Cardiac fibroblast (primary cell): ENCODE measurements around the gene PCDH9.
A peak's percentile ranks its signal among the peaks of the same experiment; 100 is the strongest.

Source experiments
- DNase-seq, 2 donors: peaks; one replicate each; pipeline versions ENCODE4 v3.0.0 to v3.0.0-alpha.2; 2010; ENCODE audit warnings: low read depth in 2 of 2
- H3K4me3 ChIP-seq, 2 donors: replicated peaks in 1 of 2; 1 replicate in 1 of 2; 2 replicates in 1 of 2; pipeline ENCODE4 v1.5.1; 2011; ENCODE audit warnings: low read depth in 2 of 2, low read length in 2 of 2, mild to moderate bottlenecking in 2 of 2, moderate library complexity in 1 of 2
- TF ChIP-seq, protein P1 (sequence below): IDR thresholded peaks from one replicate; pipeline ENCODE4 v1.5.1; 2011; ENCODE audit warnings: low read depth, mild to moderate bottlenecking, low read length, inconsistent platforms

PCDH9 gene

DNA sequence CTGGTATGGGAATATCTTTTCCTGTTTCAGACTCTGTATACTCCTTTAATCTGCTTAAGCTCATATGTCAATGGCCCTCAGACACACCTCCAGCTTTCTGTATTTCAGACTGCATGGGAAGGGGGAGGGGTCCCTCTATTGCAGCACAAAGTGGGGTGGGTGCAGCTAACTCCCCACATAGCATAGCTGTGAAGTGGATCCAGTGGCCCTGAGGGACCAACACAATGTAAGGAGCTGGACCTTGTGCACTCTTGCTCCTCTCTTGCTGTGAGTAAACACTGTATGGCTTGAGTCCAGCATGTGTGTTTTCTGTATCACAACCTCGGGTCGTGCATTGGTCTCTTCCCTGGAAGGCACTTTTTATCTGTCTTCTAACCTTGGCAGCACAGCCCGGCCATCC lies 669.9 kb downstream of the PCDH9 start:
- DNase-seq: peak in 1 of 2 donors; percentile 25
- TF ChIP-seq, protein P1, sequence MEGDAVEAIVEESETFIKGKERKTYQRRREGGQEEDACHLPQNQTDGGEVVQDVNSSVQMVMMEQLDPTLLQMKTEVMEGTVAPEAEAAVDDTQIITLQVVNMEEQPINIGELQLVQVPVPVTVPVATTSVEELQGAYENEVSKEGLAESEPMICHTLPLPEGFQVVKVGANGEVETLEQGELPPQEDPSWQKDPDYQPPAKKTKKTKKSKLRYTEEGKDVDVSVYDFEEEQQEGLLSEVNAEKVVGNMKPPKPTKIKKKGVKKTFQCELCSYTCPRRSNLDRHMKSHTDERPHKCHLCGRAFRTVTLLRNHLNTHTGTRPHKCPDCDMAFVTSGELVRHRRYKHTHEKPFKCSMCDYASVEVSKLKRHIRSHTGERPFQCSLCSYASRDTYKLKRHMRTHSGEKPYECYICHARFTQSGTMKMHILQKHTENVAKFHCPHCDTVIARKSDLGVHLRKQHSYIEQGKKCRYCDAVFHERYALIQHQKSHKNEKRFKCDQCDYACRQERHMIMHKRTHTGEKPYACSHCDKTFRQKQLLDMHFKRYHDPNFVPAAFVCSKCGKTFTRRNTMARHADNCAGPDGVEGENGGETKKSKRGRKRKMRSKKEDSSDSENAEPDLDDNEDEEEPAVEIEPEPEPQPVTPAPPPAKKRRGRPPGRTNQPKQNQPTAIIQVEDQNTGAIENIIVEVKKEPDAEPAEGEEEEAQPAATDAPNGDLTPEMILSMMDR: no peak
- H3K4me3 ChIP-seq: no peak overlapping the region

DNA sequence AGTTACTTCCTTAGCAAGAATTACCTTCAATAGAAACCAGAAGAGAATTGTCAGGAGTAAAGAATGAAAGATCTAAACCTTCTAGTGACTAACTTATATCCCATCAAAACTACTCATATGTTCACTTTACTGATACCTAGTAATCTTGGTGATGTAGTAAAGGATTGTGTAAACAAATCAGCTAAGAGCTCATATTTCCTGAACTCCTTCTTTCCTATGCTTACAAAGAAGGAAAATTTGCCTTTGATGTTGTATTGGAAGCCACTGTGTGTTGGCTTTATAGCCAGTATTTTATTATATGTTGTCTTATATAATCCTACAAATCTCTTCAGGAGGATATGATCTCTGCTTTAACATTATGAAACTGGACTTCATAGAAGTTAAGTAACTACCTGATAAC lies 671.0 kb downstream of the PCDH9 start:
- DNase-seq: no peak
- TF ChIP-seq, protein P1: no peak
- H3K4me3 ChIP-seq: no peak overlapping the region

DNA sequence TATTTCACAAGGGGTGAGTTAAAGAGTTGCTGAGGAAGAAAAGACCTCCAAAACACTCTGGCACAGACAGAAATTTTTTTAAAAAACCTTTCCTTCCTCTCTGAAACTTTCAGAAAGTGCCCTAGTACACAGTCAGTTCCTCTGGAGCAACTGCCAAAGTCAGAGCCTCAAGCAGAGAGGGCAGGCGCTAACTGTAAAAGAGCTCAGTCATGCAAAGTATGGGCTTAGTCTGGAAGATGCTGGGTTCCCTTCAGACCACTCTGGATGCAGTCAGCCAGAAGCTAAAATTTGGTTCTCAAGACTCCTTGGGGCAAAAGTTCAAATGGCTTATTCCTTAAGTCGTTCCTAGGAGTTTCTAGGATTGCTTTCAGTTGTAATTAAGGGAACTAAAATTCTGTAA lies 671.6 kb downstream of the PCDH9 start:
- peak; percentile 30 to 49 for DNase-seq
- no peak overlapping the region for H3K4me3 ChIP-seq
- TF ChIP-seq, protein P1: no peak

DNA sequence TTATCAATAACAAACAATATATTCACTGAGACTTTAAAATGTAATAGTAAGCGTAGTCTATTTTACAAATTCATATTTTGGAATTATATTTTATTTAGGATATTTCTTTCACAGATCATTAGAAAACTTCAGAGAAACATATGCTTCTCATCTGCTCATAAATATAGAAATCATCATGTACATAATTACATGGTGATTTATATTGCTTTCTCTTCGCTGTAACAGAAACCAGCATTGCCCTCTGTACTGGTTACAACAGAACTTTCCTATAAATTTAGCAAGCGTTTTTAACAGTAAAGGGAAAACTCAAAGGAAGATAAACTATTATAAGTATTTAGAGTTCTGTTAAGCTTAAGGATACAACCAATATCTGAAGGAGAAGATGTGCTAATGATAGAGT lies 672.8 kb downstream of the PCDH9 start:
- H3K4me3 ChIP-seq: no peak overlapping the region
- no peak for DNase-seq
- TF ChIP-seq, protein P1: no peak

DNA sequence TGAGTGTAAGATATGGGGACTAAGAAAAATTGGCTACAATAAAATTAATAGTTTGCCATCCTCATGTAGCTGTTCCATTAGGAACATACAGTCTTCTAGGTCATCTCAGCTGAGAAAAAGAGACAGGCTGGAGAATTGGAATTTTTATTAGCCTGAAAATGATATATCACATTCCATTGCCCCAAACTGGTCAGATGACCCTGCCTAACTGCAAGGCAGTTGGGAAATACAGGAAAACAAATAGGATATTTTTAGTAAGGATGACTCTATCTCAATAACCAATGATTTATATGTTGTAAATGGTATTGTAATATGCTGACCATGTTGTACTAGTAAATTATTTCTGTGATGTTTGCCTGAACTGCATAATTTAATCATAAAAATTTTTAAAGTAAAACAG lies 673.8 kb downstream of the PCDH9 start:
- TF ChIP-seq, protein P1: no peak
- no peak overlapping the region for H3K4me3 ChIP-seq
- DNase-seq: peak; percentile 37 to 50

DNA sequence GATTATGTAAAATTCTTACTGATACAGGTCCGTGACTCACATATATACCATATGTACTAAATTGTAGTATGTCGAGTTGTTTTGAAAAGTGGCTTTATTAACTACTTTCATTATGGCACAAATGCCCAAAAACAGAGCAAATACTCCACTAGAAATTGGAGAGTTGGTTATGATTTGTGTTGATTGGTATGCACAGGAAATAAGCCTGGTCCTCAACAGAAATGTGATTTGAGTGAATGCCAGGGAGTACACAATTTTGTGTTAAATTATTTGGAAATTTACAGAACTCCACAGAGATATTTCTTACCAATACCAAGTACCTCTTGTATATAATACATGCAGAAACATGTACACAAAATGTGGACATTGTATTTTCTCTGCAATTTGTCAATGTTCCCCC lies 676.7 kb downstream of the PCDH9 start:
- no peak overlapping the region for H3K4me3 ChIP-seq
- TF ChIP-seq, protein P1: no peak
- DNase-seq: peak; percentile 39 to 43

DNA sequence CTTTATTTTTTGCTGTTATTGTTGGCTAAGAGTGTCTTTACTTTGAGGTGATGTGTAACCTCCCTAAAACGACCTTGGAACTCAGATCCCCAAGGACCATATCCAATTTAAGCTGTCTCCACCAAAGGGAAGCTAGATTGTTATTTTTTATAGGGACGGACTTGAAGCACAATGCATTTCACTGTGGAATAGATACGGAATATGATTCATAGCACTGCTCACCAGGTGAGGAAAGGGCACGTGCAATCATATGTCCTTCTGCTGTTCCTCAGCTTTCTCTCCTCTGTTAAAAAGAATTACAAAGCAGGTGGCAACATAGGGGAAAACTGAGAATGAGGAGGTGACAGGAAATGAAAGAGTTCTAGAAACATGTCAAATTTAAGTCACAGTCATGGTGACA lies 679.0 kb downstream of the PCDH9 start:
- H3K4me3 ChIP-seq: no peak overlapping the region
- TF ChIP-seq, protein P1: no peak
- DNase-seq: no peak
